Ramos (cell line): ENCODE data around the gene XAGE5.
"Not testable (repeated sequence)": the region's sequence is repeated elsewhere in the genome, so short reads cannot be mapped to it uniquely, and the experiment has no call there.

ENCODE experiments used
- in situ Hi-C: fragments of 300-500 bp; cut with MboI; formaldehyde crosslinking; loops from one replicate; pipeline ENCODE4 v1.14.3; 2022; ENCODE audit warnings: low sequenced_read_pairs; ENCODE audit not compliant: unreplicated experiment

The XAGE5 gene

GRCh38 chrX:52811065-52811625, at the start of gene XAGE5:
XAGE5 (plus strand) TSS chrX:52811287; CDS start chrX:52812567, 1,280 bp downstream.
- in situ Hi-C loops, result no loop called here

- in situ Hi-C loops, result not testable (repeated sequence)
These were observed 45.1 kb upstream of the XAGE5 start for GRCh38 chrX:52765983-52766382.

GRCh38 chrX:52773504-52773903, 37.6 kb upstream of the XAGE5 start:
- in situ Hi-C loops, result not testable (repeated sequence)

- in situ Hi-C loops, result not testable (repeated sequence)
These were observed 13.8 kb upstream of the XAGE5 start, which contains the start of gene SPANXN5 for GRCh38 chrX:52797327-52797726. SPANXN5 (minus strand) TSS chrX:52797427; CDS start chrX:52797348, 79 bp downstream.

GRCh38 chrX:52804876-52805275, 6.2 kb upstream of the XAGE5 start:
- in situ Hi-C loops, result not testable (repeated sequence)

GRCh38 chrX:52819788-52820187, 8.7 kb downstream of the XAGE5 start:
- in situ Hi-C loops, result no loop called here

GRCh38 chrX:52821079-52821760, 10.1 kb downstream of the XAGE5 start:
- in situ Hi-C loops, result no loop called here

- in situ Hi-C loops, result no loop called here
These were observed 13.5 kb downstream of the XAGE5 start for GRCh38 chrX:52824608-52825007.

GRCh38 chrX:52830551-52830950, 19.5 kb downstream of the XAGE5 start:
- in situ Hi-C loops, result no loop called here

GRCh38 chrX:52839137-52839536, 28.1 kb downstream of the XAGE5 start:
- in situ Hi-C loops, result no loop called here

GRCh38 chrX:52843619-52844018, 32.5 kb downstream of the XAGE5 start:
- in situ Hi-C loops, result not testable (repeated sequence)

GRCh38 chrX:52852110-52852860, 41.2 kb downstream of the XAGE5 start:
- in situ Hi-C loops, result no loop called here

GRCh38 chrX:52856991-52857525, 46.0 kb downstream of the XAGE5 start:
- in situ Hi-C loops, result not testable (repeated sequence)

GRCh38 chrX:52865343-52865998, 54.4 kb downstream of the XAGE5 start:
- in situ Hi-C loops, result no loop called here
